GM18951 (cell line): ENCODE results near the gene LRFN4.

Experiments
- POLR2A ChIP-seq: IDR thresholded peaks from 4 replicates; pipeline ENCODE4 v1.6.1; 2011; ENCODE audit warnings: mild to moderate bottlenecking; ENCODE audit not compliant: insufficient read length, insufficient read depth; ENCODE audit errors: extremely low read depth
- in situ Hi-C: fragments of 300-500 bp; cut with MboI; formaldehyde crosslinking; loops from one replicate; pipeline ENCODE4 v1.12.0; 2022; ENCODE audit warnings: low sequenced_read_pairs, mixed read lengths, inconsistent platforms; ENCODE audit not compliant: unreplicated experiment

The LRFN4 gene

DNA sequence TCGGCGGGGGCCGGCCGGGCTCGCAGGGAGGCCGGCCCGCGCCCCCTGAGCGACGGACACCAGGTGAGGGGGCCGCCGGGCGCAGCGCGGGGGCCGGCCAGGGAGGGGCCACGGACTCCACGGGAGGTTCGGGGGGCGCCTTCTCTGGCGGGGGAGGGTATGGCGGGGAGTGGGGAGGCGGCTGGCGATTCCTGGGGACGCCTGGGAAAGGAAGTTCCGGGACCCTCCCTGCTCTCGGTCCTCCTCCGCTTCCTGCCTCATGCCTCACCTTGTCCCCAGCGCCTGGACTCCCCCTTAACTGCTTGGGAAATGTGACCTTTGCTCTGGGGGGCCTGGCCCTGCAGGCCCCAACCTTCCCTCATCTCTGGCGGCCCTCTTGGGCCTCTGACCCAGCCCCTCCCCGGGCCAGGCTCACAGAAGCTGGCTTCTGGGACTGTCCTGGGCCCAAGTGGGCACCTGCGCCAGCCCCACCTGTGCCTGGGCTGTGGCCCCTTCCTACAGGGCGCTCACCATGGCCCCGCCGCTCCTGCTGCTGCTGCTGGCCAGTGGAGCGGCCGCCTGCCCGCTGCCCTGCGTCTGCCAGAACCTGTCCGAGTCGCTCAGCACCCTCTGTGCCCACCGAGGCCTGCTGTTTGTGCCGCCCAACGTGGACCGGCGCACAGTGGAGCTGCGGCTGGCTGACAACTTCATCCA lies 516 bp downstream of the LRFN4 start:
- in situ Hi-C loops: no loop called here
- TF ChIP-seq POLR2A: no peak

DNA sequence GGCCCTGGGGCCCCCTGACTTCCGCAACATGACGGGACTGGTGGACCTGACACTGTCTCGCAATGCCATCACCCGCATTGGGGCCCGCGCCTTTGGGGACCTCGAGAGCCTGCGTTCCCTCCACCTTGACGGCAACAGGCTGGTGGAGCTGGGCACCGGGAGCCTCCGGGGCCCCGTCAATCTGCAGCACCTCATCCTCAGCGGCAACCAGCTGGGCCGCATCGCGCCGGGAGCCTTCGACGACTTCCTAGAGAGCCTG lies 992 bp downstream of the LRFN4 start:
- no peak for TF ChIP-seq POLR2A

DNA sequence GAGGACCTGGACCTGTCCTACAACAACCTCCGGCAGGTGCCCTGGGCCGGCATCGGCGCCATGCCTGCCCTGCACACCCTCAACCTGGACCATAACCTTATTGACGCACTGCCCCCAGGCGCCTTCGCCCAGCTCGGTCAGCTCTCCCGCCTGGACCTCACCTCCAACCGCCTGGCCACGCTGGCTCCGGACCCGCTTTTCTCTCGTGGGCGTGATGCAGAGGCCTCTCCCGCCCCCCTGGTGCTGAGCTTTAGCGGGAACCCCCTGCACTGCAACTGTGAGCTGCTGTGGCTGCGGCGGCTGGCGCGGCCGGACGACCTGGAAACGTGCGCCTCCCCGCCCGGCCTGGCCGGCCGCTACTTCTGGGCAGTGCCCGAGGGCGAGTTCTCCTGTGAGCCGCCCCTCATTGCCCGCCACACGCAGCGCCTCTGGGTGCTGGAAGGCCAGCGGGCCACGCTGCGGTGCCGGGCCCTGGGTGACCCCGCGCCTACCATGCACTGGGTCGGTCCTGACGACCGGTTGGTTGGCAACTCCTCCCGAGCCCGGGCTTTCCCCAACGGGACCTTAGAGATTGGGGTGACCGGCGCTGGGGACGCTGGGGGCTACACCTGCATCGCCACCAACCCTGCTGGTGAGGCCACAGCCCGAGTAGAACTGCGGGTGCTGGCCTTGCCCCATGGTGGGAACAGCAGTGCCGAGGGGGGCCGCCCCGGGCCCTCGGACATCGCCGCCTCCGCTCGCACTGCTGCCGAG lies 1.5 kb downstream of the LRFN4 start:
- TF ChIP-seq POLR2A: no peak
- in situ Hi-C loops: no loop called here

More for the DNA sequence above, 992 bp downstream of the LRFN4 start:
- in situ Hi-C loops: no loop called here

- in situ Hi-C loops: no loop called here
- no peak for TF ChIP-seq POLR2A
These were observed 2.2 kb downstream of the LRFN4 start for GRCh38 chr11:66858939-66859685.

- in situ Hi-C loops: no loop called here
- TF ChIP-seq POLR2A: no peak
These were observed 3.0 kb downstream of the LRFN4 start for GRCh38 chr11:66859686-66860448.

GRCh38 chr11:66860449-66860831 lies 3.6 kb downstream of the LRFN4 start:
- in situ Hi-C loops: no loop called here
- no peak for TF ChIP-seq POLR2A

DNA sequence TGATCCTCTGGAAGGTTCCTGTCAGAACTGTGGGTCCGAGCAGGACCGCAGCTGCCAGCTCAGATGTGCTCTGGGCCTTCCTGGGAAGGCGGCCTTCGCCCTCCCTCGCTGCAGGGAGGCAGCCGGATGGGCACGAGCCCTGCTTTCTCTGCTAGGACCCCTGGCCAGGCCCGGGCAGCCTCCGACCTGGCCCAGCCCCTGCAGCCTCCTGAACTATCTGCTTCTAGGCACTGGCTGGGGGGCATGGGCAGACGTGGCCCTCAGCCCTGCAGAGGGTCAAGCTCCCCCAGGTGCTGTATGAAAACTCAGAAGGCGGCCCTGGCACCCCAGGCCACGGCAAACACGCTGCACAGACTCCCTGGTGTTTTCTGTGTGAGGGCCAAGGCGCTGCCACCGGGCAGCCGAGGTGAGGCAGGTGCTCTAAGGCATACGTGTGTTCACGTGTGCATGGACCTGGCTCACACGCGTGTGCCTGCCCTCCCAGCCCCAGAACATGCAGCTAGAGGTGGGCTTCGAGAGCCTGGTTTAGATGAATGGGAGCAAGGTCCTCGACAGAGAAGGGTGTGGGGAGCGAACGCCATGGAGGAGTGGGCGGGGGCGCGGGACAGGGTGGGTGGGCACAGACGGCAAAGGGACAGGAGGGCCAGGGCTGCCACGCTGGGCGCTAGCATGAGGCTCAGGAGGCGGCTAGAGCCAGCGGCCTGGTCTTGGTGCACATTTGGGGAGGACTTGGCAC lies 4.3 kb downstream of the LRFN4 start:
- in situ Hi-C loops: no loop called here
- no peak for TF ChIP-seq POLR2A

DNA sequence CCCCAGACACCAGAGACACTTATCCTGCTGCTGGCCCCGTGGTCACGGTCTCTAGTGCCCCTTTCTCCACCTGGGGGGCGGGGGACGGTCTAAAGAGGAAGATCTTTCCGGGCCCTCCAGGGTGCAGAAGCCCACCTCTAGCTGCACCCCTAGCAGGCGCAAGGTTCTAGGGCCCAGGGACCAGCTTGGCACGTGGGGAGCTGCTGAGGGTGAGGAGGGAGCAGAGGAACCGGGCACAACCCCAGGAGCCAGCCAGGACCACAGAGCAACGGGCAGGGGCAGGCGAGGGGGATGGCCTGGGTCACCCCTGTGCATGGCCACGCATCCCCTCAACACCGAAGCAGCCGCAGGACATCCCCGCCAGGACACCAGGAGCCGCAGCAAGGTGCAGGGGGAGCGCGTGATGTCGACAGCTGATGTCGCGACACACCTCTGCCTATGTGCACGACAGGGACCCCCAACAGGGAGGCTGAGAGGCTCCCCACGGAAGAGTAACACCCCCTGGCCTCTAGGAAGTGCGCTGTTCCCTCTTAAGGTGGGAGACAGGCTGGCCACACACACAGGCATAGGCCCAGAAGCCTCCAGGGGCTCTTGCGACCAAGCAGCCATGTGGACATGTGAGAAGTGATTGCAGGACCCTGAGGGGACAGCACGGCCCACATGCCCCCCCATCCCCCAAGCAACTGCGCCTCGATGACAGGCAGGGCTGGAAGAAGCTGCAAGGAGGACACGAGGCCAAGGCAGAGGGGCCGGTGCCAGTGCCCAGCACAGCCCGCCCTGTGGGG lies 5.1 kb downstream of the LRFN4 start:
- in situ Hi-C loops: no loop called here
- no peak for TF ChIP-seq POLR2A

- TF ChIP-seq POLR2A: no peak
- in situ Hi-C loops: no loop called here
These were observed 5.7 kb downstream of the LRFN4 start for GRCh38 chr11:66862559-66863037.

DNA sequence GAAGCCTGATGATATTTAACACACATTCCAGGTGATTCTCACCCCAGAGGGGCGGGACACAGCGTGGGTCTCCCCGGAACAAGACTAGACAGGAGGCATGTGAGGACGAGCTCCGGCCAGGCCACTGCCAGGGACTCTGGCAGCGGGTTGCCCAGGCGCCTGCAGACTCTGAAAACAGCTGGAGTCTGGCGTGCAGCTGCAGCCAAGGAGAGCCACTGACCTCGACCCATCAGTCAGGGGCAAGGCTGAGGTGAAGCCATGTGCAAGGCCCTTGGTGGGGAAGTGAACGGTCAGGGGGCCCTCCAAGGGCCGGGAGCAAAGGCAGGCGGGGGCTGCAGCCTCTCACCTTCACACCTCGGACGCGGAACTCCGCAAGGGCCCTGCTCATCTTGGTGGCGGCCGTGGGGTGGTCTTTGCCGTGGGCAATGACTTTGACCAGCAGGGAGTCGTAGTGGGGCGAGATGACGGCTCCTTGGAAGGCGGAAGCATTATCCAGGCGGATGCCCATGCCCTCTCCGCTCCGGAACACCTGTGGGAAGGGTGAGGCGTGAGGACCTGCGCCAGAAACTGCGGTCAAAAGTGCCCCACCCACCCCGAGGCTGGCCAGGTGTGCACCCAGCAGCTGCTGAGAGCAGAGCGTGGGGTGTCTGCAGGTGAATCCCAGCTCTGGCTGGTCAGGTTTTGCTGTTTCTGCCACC lies 6.7 kb downstream of the LRFN4 start:
- in situ Hi-C loops: no loop called here
- no peak for TF ChIP-seq POLR2A

DNA sequence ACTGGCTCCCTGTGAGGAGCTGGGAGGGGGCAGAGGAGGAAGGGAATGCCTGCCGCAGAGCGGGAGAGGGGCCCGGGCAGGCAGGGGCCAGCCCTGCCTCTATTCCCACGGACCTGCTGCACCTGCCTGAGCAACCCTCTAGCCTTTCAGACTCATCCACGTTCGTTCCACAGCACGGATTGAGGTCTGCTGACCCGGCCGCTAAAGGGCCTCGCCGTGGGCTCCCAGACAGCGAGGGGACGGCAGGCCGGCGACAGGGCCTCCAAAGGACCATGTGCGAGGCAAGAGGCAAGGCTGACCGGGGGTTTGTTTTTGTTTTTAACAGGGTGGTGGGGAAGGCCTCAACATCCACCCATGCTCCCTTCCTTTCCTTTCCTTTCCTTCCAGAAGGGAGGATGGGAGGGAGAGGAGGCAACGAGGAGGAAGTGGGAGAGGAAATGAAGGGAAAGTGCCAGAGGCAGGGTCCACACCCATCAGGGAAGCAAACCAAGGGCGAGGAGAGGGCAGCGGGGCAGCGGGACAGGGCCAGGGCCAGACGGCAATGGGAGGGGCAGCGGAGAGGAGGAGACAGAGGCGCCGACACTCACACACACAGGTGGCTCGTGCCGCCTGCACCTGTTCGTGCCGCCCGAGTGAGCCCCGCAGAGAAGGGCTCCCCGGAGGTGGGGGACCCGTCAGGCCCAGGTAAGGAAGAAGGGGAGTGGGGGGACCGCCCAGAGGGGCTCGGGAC lies 7.5 kb downstream of the LRFN4 start:
- in situ Hi-C loops: no loop called here
- TF ChIP-seq POLR2A: no peak
